DND-41 (cell line): ENCODE measurements around the gene SMARCA2.

ENCODE experiments used
- EZH2 ChIP-seq: IDR thresholded peaks from 3 replicates; pipeline ENCODE4 v1.6.1; 2012; ENCODE audit warnings: borderline replicate concordance, low read depth, mild to moderate bottlenecking, moderate library complexity, low read length, inconsistent platforms; ENCODE audit not compliant: severe bottlenecking
- TF ChIP-seq, protein P1 (sequence below): IDR thresholded peaks from 2 replicates; pipeline ENCODE4 v1.5.1; 2012; ENCODE audit warnings: borderline replicate concordance, low read length, moderate library complexity, mild to moderate bottlenecking; ENCODE audit not compliant: poor library complexity, severe bottlenecking; ENCODE audit errors: extremely low read depth

DNA sequence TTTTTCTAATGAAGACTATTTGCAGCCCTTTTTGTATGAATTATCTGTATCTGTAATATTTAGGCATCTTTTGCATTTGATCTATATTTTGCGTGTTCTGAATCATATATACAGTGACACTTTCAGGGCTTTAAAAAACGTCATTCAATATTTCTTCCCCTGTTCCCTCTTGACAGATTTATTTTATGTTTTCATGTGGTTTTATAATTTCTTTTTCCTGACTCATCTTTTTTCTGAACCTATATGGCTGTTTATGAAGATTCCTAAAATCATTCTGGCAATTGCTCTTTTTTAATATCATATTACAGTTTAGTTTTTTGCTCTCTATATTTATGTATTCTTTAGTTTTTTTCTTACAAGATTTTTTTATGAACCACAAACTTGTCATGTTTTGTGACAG is 67.6 kb downstream of the SMARCA2 start:
- TF ChIP-seq, protein P1, sequence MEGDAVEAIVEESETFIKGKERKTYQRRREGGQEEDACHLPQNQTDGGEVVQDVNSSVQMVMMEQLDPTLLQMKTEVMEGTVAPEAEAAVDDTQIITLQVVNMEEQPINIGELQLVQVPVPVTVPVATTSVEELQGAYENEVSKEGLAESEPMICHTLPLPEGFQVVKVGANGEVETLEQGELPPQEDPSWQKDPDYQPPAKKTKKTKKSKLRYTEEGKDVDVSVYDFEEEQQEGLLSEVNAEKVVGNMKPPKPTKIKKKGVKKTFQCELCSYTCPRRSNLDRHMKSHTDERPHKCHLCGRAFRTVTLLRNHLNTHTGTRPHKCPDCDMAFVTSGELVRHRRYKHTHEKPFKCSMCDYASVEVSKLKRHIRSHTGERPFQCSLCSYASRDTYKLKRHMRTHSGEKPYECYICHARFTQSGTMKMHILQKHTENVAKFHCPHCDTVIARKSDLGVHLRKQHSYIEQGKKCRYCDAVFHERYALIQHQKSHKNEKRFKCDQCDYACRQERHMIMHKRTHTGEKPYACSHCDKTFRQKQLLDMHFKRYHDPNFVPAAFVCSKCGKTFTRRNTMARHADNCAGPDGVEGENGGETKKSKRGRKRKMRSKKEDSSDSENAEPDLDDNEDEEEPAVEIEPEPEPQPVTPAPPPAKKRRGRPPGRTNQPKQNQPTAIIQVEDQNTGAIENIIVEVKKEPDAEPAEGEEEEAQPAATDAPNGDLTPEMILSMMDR = no peak
- no peak for TF ChIP-seq EZH2
